ENCODE data around the gene FBXW7. TPM values are rescaled to one million over a fixed set of nuclear protein-coding genes. Genes with fewer than 3 reads are reported as not detected.

The FBXW7 gene
- total and polyA plus RNA-seq, 4 donors = 7.6 to 82.1 (median 20.6) TPM

DNA sequence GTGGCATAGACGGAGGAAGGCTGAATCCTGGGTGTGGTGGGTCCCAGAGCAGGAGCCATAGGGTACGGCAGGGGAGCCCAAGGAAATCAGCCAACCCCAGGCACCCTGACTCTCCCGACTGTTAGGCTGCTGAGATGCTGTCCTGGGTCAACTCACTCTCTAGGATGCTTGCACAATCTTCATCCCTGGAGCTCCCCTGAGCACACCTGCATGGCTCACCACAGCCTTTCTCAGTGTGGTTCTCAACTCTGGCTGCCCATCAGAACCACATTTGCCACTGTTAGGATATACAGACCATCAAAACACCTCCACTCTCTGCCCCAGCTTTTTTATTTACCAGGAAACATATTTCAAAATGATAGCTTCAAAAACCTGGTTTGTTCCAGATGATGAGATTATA, 236.3 kb downstream of the FBXW7 start:
- Histone ChIP-seq H3K4me3 (no peak overlapping the region), H3K36me3 (ENCODE audit: control insufficient read depth in 4 of 4, insufficient read depth in 4 of 4, low read length in 4 of 4) (no peaks in the 10 kb centered on the region), H3K27ac (ENCODE audit: low read depth in 1 of 2, low read length in 1 of 2) (no peak overlapping the region), H3K4me1 (ENCODE audit: control insufficient read depth in 5 of 5, insufficient read depth in 5 of 5, low read length in 5 of 5) (no peaks in the 10 kb centered on the region), H3K27me3 (ENCODE audit: control insufficient read depth in 3 of 3, insufficient read depth in 3 of 3, low read length in 2 of 3) (no peaks in the 10 kb centered on the region), H3K9me3 (ENCODE audit: control insufficient read depth in 4 of 4, insufficient read depth in 3 of 4, low read length in 3 of 4) (no peaks in the 10 kb centered on the region), H3K9ac (ENCODE audit: insufficient read depth in 1 of 2, low read length in 2 of 2) (no peak overlapping the region)
- DNase-seq (no peak), ATAC-seq (ENCODE audit: insufficient read depth, low FRiP score) (no peak)
- TF ChIP-seq, protein P1, sequence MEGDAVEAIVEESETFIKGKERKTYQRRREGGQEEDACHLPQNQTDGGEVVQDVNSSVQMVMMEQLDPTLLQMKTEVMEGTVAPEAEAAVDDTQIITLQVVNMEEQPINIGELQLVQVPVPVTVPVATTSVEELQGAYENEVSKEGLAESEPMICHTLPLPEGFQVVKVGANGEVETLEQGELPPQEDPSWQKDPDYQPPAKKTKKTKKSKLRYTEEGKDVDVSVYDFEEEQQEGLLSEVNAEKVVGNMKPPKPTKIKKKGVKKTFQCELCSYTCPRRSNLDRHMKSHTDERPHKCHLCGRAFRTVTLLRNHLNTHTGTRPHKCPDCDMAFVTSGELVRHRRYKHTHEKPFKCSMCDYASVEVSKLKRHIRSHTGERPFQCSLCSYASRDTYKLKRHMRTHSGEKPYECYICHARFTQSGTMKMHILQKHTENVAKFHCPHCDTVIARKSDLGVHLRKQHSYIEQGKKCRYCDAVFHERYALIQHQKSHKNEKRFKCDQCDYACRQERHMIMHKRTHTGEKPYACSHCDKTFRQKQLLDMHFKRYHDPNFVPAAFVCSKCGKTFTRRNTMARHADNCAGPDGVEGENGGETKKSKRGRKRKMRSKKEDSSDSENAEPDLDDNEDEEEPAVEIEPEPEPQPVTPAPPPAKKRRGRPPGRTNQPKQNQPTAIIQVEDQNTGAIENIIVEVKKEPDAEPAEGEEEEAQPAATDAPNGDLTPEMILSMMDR (IDR thresholded peaks at IDR 0.05; ENCODE audit: control extremely low read depth, extremely low read depth) = no peak
- 94 to 95% methylated on average over 3 of the region's 3 CpGs for WGBS, 2 donors

DNA sequence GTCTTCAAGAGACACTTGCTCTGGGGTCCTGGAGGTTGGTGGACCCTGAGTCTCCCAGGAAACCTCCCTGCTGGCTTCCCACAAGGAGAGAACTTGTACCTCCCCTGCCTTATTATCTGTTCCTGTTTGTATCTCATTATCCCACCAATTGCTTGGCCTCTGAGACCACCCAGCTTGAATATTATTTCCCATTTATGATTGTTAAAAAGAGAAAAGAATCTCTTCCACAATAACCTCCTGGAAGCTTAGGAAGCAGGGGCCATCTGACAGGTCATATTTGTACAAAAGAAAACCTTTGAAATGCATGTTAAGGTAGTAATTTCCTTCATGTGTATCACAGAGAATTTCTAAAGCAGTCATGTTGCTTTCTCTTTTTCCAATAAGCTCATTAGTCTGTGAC, 239.5 kb downstream of the FBXW7 start:
- no peak overlapping the region for H3K4me3 ChIP-seq
- H3K4me1 ChIP-seq (ENCODE audit: control insufficient read depth in 5 of 5, insufficient read depth in 5 of 5, low read length in 5 of 5) = no peaks in the 10 kb centered on the region
- H3K27ac ChIP-seq (ENCODE audit: low read depth in 1 of 2, low read length in 1 of 2) = no peak overlapping the region
- H3K9ac ChIP-seq (ENCODE audit: insufficient read depth in 1 of 2, low read length in 2 of 2) = no peak overlapping the region
- no peaks in the 10 kb centered on the region for H3K9me3 ChIP-seq (ENCODE audit: control insufficient read depth in 4 of 4, insufficient read depth in 3 of 4, low read length in 3 of 4)
- TF ChIP-seq, protein P1 (IDR thresholded peaks at IDR 0.05; ENCODE audit: control extremely low read depth, extremely low read depth) = no peak
- H3K36me3 ChIP-seq (ENCODE audit: control insufficient read depth in 4 of 4, insufficient read depth in 4 of 4, low read length in 4 of 4) = no peaks in the 10 kb centered on the region
- ATAC-seq (ENCODE audit: insufficient read depth, low FRiP score) (no peak), DNase-seq (no peak)
- H3K27me3 ChIP-seq (ENCODE audit: control insufficient read depth in 3 of 3, insufficient read depth in 3 of 3, low read length in 2 of 3) = no peaks in the 10 kb centered on the region

DNA sequence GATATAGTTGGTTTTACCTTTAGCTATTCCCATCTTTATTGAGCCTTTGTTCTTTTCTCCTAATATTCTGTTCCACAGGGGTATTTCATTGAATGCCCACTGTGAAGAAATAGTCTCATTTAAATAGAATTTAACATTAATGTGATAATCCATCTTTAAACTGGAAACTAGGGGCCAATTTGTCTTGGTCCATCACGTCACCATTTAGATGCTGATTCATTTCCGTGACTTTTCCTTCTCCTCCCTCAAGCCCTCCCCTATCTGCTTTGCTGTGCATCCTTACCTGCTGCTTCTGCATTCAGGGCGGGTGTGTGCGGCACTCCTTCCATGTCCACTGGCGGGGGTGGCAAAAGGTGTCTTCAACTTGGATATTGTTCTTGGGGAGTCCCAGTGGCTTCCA, 241.1 kb downstream of the FBXW7 start:
- H3K27ac ChIP-seq (ENCODE audit: low read depth in 1 of 2, low read length in 1 of 2) = no peak overlapping the region
- WGBS, 2 donors = 94 to 96% methylated on average over 5 of the region's 5 CpGs
- no peaks in the 10 kb centered on the region for H3K36me3 ChIP-seq (ENCODE audit: control insufficient read depth in 4 of 4, insufficient read depth in 4 of 4, low read length in 4 of 4)
- H3K4me3 ChIP-seq = no peak overlapping the region
- no peak for DNase-seq
- ATAC-seq (ENCODE audit: insufficient read depth, low FRiP score) = no peak
- H3K9me3 ChIP-seq (ENCODE audit: control insufficient read depth in 4 of 4, insufficient read depth in 3 of 4, low read length in 3 of 4) = no peaks in the 10 kb centered on the region
- no peak overlapping the region for H3K9ac ChIP-seq (ENCODE audit: insufficient read depth in 1 of 2, low read length in 2 of 2)
- H3K27me3 ChIP-seq (ENCODE audit: control insufficient read depth in 3 of 3, insufficient read depth in 3 of 3, low read length in 2 of 3) = no peaks in the 10 kb centered on the region
- TF ChIP-seq, protein P1 (IDR thresholded peaks at IDR 0.05; ENCODE audit: control extremely low read depth, extremely low read depth) = no peak
- H3K4me1 ChIP-seq (ENCODE audit: control insufficient read depth in 5 of 5, insufficient read depth in 5 of 5, low read length in 5 of 5) = no peaks in the 10 kb centered on the region

DNA sequence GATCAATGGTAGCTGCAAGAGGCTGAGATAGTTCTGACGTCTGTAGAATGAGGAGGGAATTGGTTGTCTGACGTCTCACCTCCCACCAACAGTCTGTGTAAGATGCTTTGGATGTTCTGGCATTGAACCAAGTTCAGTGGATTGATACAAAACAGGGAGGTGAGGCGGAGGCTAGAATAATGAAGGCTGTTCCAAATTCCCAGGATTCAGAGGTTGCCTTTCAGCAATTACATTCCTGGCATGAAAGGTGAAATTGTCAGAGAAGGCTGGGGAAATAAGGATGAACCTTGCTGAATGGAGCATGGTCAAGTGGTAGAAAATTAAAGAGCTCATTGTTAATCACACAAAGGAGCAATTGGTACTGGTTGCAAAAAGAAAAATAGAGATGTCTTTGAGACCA, 241.6 kb downstream of the FBXW7 start:
- H3K27me3 ChIP-seq (ENCODE audit: control insufficient read depth in 3 of 3, insufficient read depth in 3 of 3, low read length in 2 of 3) = no peaks in the 10 kb centered on the region
- no peak for ATAC-seq (ENCODE audit: insufficient read depth, low FRiP score)
- DNase-seq = no peak
- 88 to 95% methylated on average over 3 of the region's 3 CpGs for WGBS, 2 donors
- no peaks in the 10 kb centered on the region for H3K9me3 ChIP-seq (ENCODE audit: control insufficient read depth in 4 of 4, insufficient read depth in 3 of 4, low read length in 3 of 4)
- no peaks in the 10 kb centered on the region for H3K4me1 ChIP-seq (ENCODE audit: control insufficient read depth in 5 of 5, insufficient read depth in 5 of 5, low read length in 5 of 5)
- TF ChIP-seq, protein P1 (IDR thresholded peaks at IDR 0.05; ENCODE audit: control extremely low read depth, extremely low read depth) = no peak
- H3K36me3 ChIP-seq (ENCODE audit: control insufficient read depth in 4 of 4, insufficient read depth in 4 of 4, low read length in 4 of 4) = no peaks in the 10 kb centered on the region
- H3K27ac ChIP-seq (ENCODE audit: low read depth in 1 of 2, low read length in 1 of 2) = no peak overlapping the region
- H3K4me3 ChIP-seq = no peak overlapping the region
- H3K9ac ChIP-seq (ENCODE audit: insufficient read depth in 1 of 2, low read length in 2 of 2) = no peak overlapping the region

Data from lung (tissue), 12 donors.